ENCODE results near the gene PPARD. TPM values are rescaled to one million over a fixed set of nuclear protein-coding genes. Genes with fewer than 3 reads are reported as not detected.

PPARD gene
- total and polyA plus RNA-seq, 2 of the 13 experiments (the other 11 are each of a cell fraction or from before 2014, with no cell fraction given) = 6.1 to 13.3 TPM

DNA sequence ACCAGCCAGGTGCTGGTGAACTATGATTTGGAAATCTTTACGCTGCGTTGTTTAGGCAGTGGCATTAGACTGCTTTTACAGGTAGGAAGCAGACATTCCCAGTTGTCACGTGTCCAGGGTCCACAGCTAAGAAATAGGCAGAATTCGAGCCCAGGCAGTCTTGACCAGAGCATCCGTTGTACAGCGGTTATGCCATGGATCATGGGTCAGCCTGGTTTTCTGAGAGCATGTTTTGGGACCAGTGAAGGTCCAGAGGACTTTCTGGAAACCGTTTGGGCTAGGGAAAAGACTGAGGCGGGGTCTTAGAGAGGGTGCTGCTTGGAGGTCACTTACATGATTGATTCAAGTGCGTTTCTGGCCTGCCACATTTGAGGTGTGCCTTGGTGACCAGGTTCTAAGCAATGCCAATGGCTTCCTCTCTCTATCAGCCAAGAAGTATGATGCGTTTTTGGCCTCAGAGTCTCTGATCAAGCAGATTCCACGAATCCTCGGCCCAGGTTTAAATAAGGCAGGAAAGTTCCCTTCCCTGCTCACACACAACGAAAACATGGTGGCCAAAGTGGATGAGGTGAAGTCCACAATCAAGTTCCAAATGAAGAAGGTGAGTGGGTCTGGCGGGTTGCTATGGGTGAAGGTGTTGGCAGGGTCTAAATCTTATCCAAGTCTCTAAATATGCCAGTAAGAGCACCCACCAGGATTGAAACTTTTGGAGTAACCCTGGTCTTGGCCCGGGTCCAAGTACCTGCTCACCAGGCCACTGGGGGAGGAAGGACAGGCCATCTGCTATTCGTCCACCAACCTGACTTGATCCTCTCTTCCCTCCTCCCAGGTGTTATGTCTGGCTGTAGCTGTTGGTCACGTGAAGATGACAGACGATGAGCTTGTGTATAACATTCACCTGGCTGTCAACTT, 127.6 kb downstream of the PPARD start (continued):
- TF ChIP-seq STAT6 (CRISPR knock-in tag; IDR thresholded peaks at IDR 0.05; ENCODE audit: borderline replicate concordance) (no peak), ZNF232 (CRISPR knock-in tag; IDR thresholded peaks at IDR 0.05; ENCODE audit: borderline replicate concordance) (0 out of 2 replicates have a peak, but pooled peaks have one; percentile 39), SAP130 (CRISPR knock-in tag; IDR thresholded peaks at IDR 0.05; ENCODE audit: low read depth) (0 out of 2 replicates have a peak, but pooled peaks have one; percentile 8), MAX (IDR thresholded peaks at IDR 0.05) (peak; percentile 66), MEF2D (CRISPR knock-in tag; IDR thresholded peaks at IDR 0.05) (0 out of 2 replicates have a peak, but pooled peaks have one; percentile 17), KAT2B (IDR thresholded peaks at IDR 0.05; ENCODE audit: borderline replicate concordance, low read depth, low read length) (no peak), TEF (CRISPR knock-in tag; IDR thresholded peaks at IDR 0.05) (no peak; the same call in 1 of the 2 replicates), HOXA5 (CRISPR knock-in tag; IDR thresholded peaks at IDR 0.05) (0 out of 2 replicates have a peak, but pooled peaks have one; percentile 10), TEAD2 (CRISPR knock-in tag; IDR thresholded peaks at IDR 0.05) (peak; percentile 12; the same call in 1 of the 2 replicates), ZNF709 (CRISPR knock-in tag; IDR thresholded peaks at IDR 0.05) (0 out of 2 replicates have a peak, but pooled peaks have one; percentile 31), ZBTB38 (CRISPR knock-in tag; IDR thresholded peaks at IDR 0.05) (peak; percentile 11), RAD51 (IDR thresholded peaks at IDR 0.05; ENCODE audit: borderline replicate concordance) (no peak), NFRKB (IDR thresholded peaks at IDR 0.05) (no peak), LCORL (IDR thresholded peaks at IDR 0.05) (no peak), LCORL (CRISPR knock-in tag; IDR thresholded peaks at IDR 0.05) (peak; percentile 8; the same call in 1 of the 2 replicates), TARDBP (CRISPR knock-in tag; IDR thresholded peaks at IDR 0.05) (peak; percentile 21; the same call in 1 of the 2 replicates), RBM22 (optimal IDR thresholded peaks at IDR 0.05; ENCODE audit: low read length) (peak; percentile 87), NCOA5 (CRISPR knock-in tag; IDR thresholded peaks at IDR 0.05) (no peak), TMF1 (CRISPR knock-in tag; IDR thresholded peaks at IDR 0.05; ENCODE audit: low read depth) (peak; percentile 69; the same call in 1 of the 2 replicates), REL (CRISPR knock-in tag; conservative IDR thresholded peaks at IDR 0.05) (no peak), THRA (CRISPR knock-in tag; IDR thresholded peaks at IDR 0.05; ENCODE audit: borderline replicate concordance) (no peak), SP4 (CRISPR knock-in tag; IDR thresholded peaks at IDR 0.05) (0 out of 2 replicates have a peak, but pooled peaks have one; percentile 34), ZFP36L2 (CRISPR knock-in tag; IDR thresholded peaks at IDR 0.05) (no peak)
- TF ChIP-seq, protein P1, sequence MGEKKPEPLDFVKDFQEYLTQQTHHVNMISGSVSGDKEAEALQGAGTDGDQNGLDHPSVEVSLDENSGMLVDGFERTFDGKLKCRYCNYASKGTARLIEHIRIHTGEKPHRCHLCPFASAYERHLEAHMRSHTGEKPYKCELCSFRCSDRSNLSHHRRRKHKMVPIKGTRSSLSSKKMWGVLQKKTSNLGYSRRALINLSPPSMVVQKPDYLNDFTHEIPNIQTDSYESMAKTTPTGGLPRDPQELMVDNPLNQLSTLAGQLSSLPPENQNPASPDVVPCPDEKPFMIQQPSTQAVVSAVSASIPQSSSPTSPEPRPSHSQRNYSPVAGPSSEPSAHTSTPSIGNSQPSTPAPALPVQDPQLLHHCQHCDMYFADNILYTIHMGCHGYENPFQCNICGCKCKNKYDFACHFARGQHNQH (CRISPR knock-in tag; IDR thresholded peaks at IDR 0.05) = peak; percentile 46; the same call in 1 of the 2 replicates

Measured in HepG2 (cell line).